GM18907 (cell line): ENCODE results near the gene MFN2.
A peak's percentile ranks its signal among the peaks of the same experiment; 100 is the strongest.
"Not testable (repeated sequence)": the region's sequence is repeated elsewhere in the genome, so short reads cannot be mapped to it uniquely, and the experiment has no call there.

ENCODE experiments used
- ATAC-seq: cut with Tn5 transposase; IDR thresholded peaks from one replicate; pipeline ENCODE4 v1.9.1; 2021; ENCODE audit warnings: mild to moderate bottlenecking, moderate library complexity; ENCODE audit not compliant: unreplicated experiment

MFN2 gene

GRCh38 chr1:12015499-12015898 is 35.3 kb downstream of the MFN2 start:
- no peak for ATAC-seq

GRCh38 chr1:12016182-12016581 is 35.9 kb downstream of the MFN2 start:
- ATAC-seq: no peak

- peak; percentile 7 for ATAC-seq
Measured at GRCh38 chr1:12019858-12020509, 39.7 kb downstream of the MFN2 start.

- no peak for ATAC-seq
Measured at GRCh38 chr1:12021616-12022015, 41.4 kb downstream of the MFN2 start.

GRCh38 chr1:12022036-12022435 is 41.8 kb downstream of the MFN2 start:
- no peak for ATAC-seq

- no peak for ATAC-seq
Measured at GRCh38 chr1:12026586-12026985, 46.3 kb downstream of the MFN2 start.

GRCh38 chr1:12028248-12028647 is 48.0 kb downstream of the MFN2 start:
- no peak for ATAC-seq

- ATAC-seq: no peak
Measured at GRCh38 chr1:12028957-12029511, 48.8 kb downstream of the MFN2 start.

- ATAC-seq: no peak
Measured at GRCh38 chr1:12029720-12030339, 49.6 kb downstream of the MFN2 start.

- ATAC-seq: no peak
Measured at GRCh38 chr1:12031039-12031980, 51.1 kb downstream of the MFN2 start.

- no peak for ATAC-seq
Measured at GRCh38 chr1:12032161-12032621, 51.9 kb downstream of the MFN2 start.

GRCh38 chr1:12033441-12033840 is 53.2 kb downstream of the MFN2 start:
- not testable (repeated sequence) for ATAC-seq

GRCh38 chr1:12034381-12034801 is 54.1 kb downstream of the MFN2 start:
- ATAC-seq: no peak

GRCh38 chr1:12035312-12035711 is 55.1 kb downstream of the MFN2 start:
- no peak for ATAC-seq

- no peak for ATAC-seq
Measured at GRCh38 chr1:12037486-12038355, 57.5 kb downstream of the MFN2 start.

- ATAC-seq: no peak
Measured at GRCh38 chr1:12038356-12039163, 58.3 kb downstream of the MFN2 start.

- no peak for ATAC-seq
Measured at GRCh38 chr1:12039164-12039525, 58.9 kb downstream of the MFN2 start.

- peak; percentile 44 for ATAC-seq
Measured at GRCh38 chr1:12039824-12040456, 59.7 kb downstream of the MFN2 start.

GRCh38 chr1:12040457-12041051 is 60.3 kb downstream of the MFN2 start:
- peak; percentile 78 for ATAC-seq
